ENCODE results near the gene BCL2L1.
A peak's percentile ranks its signal among the peaks of the same experiment; 100 is the strongest.

Gene BCL2L1

DNA sequence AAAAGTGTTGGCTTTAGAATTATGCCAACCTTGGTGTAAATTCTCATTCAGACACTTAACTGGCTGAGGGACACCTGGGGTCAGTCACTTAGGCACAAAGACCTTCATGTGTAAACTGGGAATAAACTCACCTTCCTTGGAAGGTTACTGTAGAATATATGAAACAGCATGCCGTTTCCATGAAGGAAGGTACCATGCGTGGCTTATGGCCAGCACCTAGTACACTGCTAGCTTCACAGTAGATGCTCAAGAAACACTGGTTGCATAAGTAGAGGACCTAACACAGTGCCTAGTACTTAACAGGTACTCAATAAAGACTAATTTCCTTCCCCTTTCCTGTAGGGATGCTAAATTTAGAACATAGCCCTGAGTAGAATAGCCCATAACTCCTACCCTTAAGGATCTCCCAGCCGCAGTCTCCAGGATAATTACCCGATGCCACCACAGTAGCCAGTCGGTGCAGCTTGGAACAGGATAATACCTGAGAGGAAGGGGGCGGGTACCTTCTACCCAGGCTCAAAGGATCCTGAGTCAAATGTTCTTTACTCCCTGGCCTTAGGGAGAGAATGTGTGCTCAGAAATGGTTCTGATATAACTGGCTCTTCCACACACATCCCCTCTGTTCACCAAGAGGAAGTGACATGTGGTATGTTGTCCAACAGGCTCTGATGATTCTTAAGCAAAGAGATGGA lies 3.6 kb downstream of the BCL2L1 start:
- no peak for TF ChIP-seq PAX5 (IDR thresholded peaks at IDR 0.05; ENCODE audit: insufficient read depth, low read length, severe bottlenecking)
- TF ChIP-seq POU2F2 (IDR thresholded peaks at IDR 0.05; ENCODE audit: low read depth, low read length), result no peak
- TF ChIP-seq POLR2A (IDR thresholded peaks at IDR 0.05; ENCODE audit: low read depth, low read length), result no peak
- no peak for TF ChIP-seq POLR2AphosphoS5 (IDR thresholded peaks at IDR 0.05; ENCODE audit: low read depth, low read length)
- peak; percentile 49 for TF ChIP-seq SPI1 (IDR thresholded peaks at IDR 0.05; ENCODE audit: low read depth, low read length)
- TF ChIP-seq TAF1 (IDR thresholded peaks at IDR 0.05; ENCODE audit: low read depth, low read length), result no peak
- no peak for DNase-seq (ENCODE audit: insufficient read length, low spot score)
- FAIRE-seq, result no peak

DNA sequence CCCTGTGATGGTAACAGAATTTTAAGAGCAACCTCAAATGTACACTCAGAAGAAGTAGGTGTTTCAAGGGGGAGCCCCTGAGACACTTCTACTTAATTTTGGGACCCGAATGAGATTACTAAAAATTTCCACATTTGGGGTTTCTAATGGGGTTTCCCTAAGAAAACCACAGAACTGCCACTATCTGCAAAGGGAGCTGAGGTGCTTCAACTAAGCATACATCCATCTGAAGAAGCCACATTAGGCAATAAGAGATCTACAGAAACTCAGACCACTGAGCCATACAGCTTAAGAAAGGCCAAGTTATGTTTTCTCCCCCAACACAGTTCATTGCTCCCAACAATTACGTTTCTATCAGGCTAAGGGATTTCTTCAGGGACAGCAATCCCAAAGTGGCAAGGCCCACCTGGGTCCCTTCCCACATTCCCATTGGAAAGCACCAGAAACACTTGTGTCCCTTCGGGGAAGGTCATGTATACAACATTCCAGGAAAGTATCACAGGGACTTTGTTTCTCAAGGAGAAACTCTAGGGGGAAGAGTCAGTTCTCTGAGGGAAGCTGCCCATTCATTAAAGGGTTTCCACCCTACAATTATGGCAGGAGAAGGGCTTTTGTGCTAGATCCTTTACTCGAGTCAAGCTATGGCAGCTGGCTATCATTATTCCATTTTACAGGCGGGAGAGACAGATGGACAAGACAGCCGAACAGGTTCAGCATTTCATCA lies 5.0 kb downstream of the BCL2L1 start:
- DNase-seq (ENCODE audit: insufficient read length, low spot score), result no peak
- FAIRE-seq, result no peak
- TF ChIP-seq PAX5 (IDR thresholded peaks at IDR 0.05; ENCODE audit: insufficient read depth, low read length, severe bottlenecking) (no peak), SPI1 (IDR thresholded peaks at IDR 0.05; ENCODE audit: low read depth, low read length) (no peak)

DNA sequence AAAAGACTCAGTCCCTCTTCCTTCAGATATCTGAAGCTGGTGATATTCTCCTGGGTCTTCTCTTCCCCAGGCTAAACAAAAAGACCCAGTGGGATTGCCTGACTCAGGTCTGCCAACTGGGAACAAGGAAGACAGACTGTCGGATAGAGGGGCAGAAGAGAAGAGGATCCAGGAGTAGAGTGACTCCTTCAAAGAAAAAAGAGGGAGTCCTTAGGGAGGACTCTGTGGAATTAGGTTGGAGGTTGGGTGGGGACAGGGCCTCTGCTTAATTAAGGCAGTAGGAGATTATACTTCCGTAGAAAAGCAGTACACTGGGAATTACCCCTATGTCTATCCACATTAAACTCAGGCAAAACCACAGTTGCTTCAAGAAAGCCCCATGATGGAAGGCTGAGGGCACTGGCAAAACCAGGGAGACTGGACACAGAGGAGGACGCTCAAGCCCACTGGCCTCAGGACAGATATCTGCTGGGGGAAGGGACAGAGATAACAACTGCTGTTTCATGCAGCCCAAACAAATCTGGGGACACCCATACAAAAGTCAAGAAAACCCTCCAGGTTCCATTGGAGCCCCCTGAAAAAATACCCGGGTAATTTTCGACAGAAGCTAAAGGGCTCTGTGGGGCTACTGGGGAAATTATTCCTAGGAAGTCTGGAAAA lies 5.7 kb downstream of the BCL2L1 start:
- DNase-seq (ENCODE audit: insufficient read length, low spot score), result no peak
- FAIRE-seq, result no peak
- no peak for TF ChIP-seq TAF1 (IDR thresholded peaks at IDR 0.05; ENCODE audit: low read depth, low read length)
- no peak for TF ChIP-seq SPI1 (IDR thresholded peaks at IDR 0.05; ENCODE audit: low read depth, low read length)
- TF ChIP-seq POLR2AphosphoS5 (IDR thresholded peaks at IDR 0.05; ENCODE audit: low read depth, low read length), result no peak
- TF ChIP-seq POLR2A (IDR thresholded peaks at IDR 0.05; ENCODE audit: low read depth, low read length), result no peak
- no peak for TF ChIP-seq PAX5 (IDR thresholded peaks at IDR 0.05; ENCODE audit: insufficient read depth, low read length, severe bottlenecking)
- TF ChIP-seq POU2F2 (IDR thresholded peaks at IDR 0.05; ENCODE audit: low read depth, low read length), result no peak

DNA sequence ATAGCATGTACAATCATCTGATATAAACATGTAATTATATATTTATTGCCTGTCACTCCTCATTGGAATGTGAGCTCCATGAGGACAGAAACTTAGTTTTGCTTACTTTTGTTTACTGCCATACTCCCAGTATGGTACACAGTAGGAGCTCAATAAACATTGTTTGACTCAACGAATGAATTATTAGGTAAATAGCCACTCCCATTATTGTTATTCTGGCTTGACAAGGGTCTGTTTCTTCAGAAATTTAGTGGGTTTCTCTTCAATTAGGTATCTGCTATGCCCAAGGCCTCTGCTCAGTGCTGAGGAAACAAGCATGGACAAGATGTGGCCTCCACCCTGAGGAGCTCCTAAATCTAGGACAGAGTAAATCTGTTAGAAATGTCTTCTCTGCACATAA lies 6.3 kb downstream of the BCL2L1 start:
- DNase-seq (ENCODE audit: insufficient read length, low spot score) (no peak), FAIRE-seq (no peak)
- TF ChIP-seq POLR2AphosphoS5 (IDR thresholded peaks at IDR 0.05; ENCODE audit: low read depth, low read length) (no peak), PAX5 (IDR thresholded peaks at IDR 0.05; ENCODE audit: insufficient read depth, low read length, severe bottlenecking) (no peak), POLR2A (IDR thresholded peaks at IDR 0.05; ENCODE audit: low read depth, low read length) (no peak), SPI1 (IDR thresholded peaks at IDR 0.05; ENCODE audit: low read depth, low read length) (no peak), POU2F2 (IDR thresholded peaks at IDR 0.05; ENCODE audit: low read depth, low read length) (no peak), TAF1 (IDR thresholded peaks at IDR 0.05; ENCODE audit: low read depth, low read length) (no peak)

DNA sequence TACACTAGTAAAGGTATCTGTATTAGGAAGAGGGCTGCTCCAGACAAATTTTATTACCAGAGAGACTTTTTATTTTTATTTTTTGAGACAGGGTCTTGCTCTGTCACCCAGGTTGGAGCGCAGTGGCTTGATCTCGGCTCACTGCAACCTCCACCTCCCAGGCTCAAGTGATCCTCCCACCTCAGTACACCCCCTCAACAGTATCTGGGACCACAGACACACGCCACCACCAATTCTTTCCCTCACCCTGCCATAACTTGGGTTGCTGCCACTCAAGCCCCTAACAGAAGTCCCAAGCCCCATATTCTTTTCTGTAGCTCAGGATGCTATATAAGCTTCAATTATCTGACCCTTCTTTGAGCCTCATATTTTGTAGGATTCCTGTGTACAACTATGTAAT lies 6.9 kb downstream of the BCL2L1 start:
- no peak for FAIRE-seq
- TF ChIP-seq TAF1 (IDR thresholded peaks at IDR 0.05; ENCODE audit: low read depth, low read length) (no peak), PAX5 (IDR thresholded peaks at IDR 0.05; ENCODE audit: insufficient read depth, low read length, severe bottlenecking) (no peak), SPI1 (IDR thresholded peaks at IDR 0.05; ENCODE audit: low read depth, low read length) (no peak), POU2F2 (IDR thresholded peaks at IDR 0.05; ENCODE audit: low read depth, low read length) (no peak), POLR2A (IDR thresholded peaks at IDR 0.05; ENCODE audit: low read depth, low read length) (no peak), POLR2AphosphoS5 (IDR thresholded peaks at IDR 0.05; ENCODE audit: low read depth, low read length) (no peak)
- no peak for DNase-seq (ENCODE audit: insufficient read length, low spot score)

DNA sequence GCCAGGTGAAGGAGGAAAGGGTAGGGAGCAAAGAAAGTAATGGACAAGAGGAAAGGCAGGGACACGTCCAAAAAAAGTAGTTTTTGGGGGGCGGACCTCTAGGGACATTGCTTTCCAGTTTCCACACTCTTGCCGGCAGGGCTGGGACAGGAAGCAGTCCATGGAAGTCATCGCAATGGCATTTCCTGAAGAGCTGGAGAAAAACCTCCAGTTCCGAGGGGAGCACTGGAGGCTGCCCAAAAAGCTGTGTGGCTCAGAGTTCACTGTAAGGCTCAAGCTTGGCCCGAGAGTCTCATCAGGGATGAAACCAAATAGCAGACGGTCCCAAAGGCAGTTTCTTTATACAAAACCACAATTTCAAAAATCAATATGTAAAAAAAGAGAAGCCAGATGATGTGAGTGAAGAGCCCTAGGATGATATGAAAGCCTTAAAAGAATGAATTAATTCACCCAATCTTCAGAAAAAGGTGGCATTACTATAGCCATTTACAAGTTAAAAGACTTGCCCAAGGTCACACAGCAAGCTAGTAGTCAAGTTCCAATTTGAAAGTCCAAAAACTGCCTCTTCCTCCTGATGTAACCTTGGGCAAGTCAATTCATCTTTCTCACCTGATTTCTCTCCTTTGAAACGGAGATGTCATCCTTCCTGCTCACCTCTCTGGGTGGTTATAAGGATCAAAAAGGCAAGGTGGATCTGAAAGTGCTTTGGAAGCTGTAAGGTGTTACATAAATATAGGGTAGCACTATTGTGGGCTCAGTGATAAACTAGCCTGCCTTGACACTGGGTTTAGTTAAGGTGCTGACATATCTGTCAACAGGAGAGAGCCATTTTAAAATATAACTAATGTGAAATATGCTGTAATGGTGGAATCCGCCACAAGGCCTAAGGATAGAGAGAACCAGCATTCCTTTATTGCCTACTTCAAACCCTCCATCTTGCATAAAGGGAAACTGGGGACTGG lies 9.1 kb downstream of the BCL2L1 start:
- FAIRE-seq, result no peak
- TF ChIP-seq SPI1 (IDR thresholded peaks at IDR 0.05; ENCODE audit: low read depth, low read length), result no peak
- DNase-seq (ENCODE audit: insufficient read length, low spot score), result no peak

DNA sequence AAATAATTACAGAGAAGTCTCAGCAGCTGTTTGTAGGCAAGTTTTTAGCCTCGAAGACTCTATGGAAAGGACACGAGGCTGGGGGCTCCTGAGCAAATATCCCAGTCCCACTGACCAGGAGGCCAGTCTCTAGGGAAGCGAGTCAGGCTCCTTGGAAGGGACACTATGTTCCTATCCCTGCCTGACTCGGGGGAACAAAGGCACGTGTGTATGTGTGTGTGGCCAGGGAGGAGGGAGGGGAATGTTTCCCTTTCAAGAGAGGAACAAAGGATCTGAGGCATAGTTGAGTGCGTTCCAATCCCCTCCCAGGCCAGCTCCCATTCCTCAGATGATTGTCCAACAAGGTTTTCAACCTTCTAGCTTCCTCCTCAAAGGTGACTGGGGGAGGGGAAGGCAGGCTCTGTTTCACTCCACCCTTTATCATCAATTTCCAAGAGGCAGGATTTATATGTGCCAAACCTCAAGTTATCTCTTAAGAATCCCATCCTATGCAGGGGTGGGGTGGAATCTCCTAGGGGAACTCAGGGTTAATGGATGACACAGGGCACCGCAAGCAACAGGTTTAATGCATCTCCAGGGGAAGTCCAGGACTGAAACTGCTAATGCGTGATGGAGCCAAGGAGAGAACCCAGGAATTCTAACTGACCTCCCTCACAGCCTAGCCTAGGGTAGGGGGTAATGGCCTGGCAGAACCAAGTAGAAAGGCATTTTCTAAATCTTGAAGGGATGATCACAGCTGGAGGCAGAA lies 9.9 kb downstream of the BCL2L1 start:
- no peak for DNase-seq (ENCODE audit: insufficient read length, low spot score)
- no peak for FAIRE-seq
- TF ChIP-seq SPI1 (IDR thresholded peaks at IDR 0.05; ENCODE audit: low read depth, low read length) (no peak), POU2F2 (IDR thresholded peaks at IDR 0.05; ENCODE audit: low read depth, low read length) (no peak), TAF1 (IDR thresholded peaks at IDR 0.05; ENCODE audit: low read depth, low read length) (no peak), POLR2A (IDR thresholded peaks at IDR 0.05; ENCODE audit: low read depth, low read length) (no peak), POLR2AphosphoS5 (IDR thresholded peaks at IDR 0.05; ENCODE audit: low read depth, low read length) (no peak), PAX5 (IDR thresholded peaks at IDR 0.05; ENCODE audit: insufficient read depth, low read length, severe bottlenecking) (no peak)

DNA sequence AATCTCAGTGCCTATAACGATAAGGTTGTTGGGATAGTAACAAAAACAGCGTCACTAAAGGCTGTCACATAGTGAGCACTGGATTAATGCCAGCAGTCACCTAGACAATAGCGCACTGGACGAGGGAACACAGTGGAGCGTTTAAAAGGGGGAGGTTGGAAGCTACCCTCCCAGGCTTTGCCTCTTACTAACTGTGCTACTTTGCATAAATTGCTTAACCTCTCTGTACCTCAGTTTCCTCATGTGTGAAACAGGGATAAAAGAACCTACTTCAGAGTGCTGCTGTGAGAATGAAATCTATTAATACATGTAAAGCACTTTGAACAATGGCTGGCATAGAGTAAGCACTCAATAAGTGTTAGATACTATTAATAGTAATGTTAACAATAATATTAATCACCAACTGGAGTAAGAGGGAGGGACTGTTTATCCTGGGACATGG lies 10.5 kb downstream of the BCL2L1 start:
- no peak for TF ChIP-seq PAX5 (IDR thresholded peaks at IDR 0.05; ENCODE audit: insufficient read depth, low read length, severe bottlenecking)
- TF ChIP-seq TAF1 (IDR thresholded peaks at IDR 0.05; ENCODE audit: low read depth, low read length), result no peak
- TF ChIP-seq POLR2AphosphoS5 (IDR thresholded peaks at IDR 0.05; ENCODE audit: low read depth, low read length), result no peak
- no peak for TF ChIP-seq POLR2A (IDR thresholded peaks at IDR 0.05; ENCODE audit: low read depth, low read length)
- TF ChIP-seq POU2F2 (IDR thresholded peaks at IDR 0.05; ENCODE audit: low read depth, low read length), result no peak
- TF ChIP-seq SPI1 (IDR thresholded peaks at IDR 0.05; ENCODE audit: low read depth, low read length), result no peak
- DNase-seq (ENCODE audit: insufficient read length, low spot score) (no peak), FAIRE-seq (no peak)

Data from GM12891 (cell line).